Neural crest cell (in vitro differentiated cells): Measurements from ENCODE around the gene CLEC12A. TPM values are rescaled to one million over a fixed set of nuclear protein-coding genes. Genes with fewer than 3 reads are reported as not detected.

ENCODE experiments used
- DNase-seq: peaks from one replicate; pipeline ENCODE4 v3.0.0; 2021; ENCODE audit warnings: low read depth, mixed read lengths, low spot score
- H3K27ac Mint-ChIP-seq: one replicate; pipeline ENCODE4 v1.8.0; 2021; ENCODE audit warnings: mild to moderate bottlenecking, mixed read lengths; ENCODE audit not compliant: unreplicated experiment
- H3K27me3 Mint-ChIP-seq: 2 replicates; pipeline ENCODE4 v1.8.0; 2021; ENCODE audit warnings: low read depth, mild to moderate bottlenecking, mixed read lengths
- H3K36me3 Mint-ChIP-seq: 2 replicates; pipeline ENCODE4 v1.8.0; 2021; ENCODE audit warnings: low read depth, mild to moderate bottlenecking, mixed read lengths
- H3K4me1 Mint-ChIP-seq: 2 replicates; pipeline ENCODE4 v1.8.0; 2021; ENCODE audit warnings: mixed read lengths
- H3K4me3 Mint-ChIP-seq: one replicate; pipeline ENCODE4 v1.8.0; 2021; ENCODE audit warnings: mild to moderate bottlenecking, mixed read lengths
- H3K9me3 Mint-ChIP-seq: 2 replicates; pipeline ENCODE4 v1.8.0; 2021; ENCODE audit warnings: mixed read lengths
- total RNA-seq: library from RNA; stranded (reverse); gene quantifications from 2 replicates; pipeline ENCODE4 v1.2.1, GENCODE V29; 2021
- TF ChIP-seq, protein P1 (sequence below): fragments of 200-600 bp; sonication (generic); conservative IDR thresholded peaks from 2 replicates; pipeline ENCODE4 v1.5.0; 2021; ENCODE audit warnings: antibody characterized with exemption, mild to moderate bottlenecking

CLEC12A gene
- total RNA-seq, 1 donor from 2014 or later = not detected

DNA sequence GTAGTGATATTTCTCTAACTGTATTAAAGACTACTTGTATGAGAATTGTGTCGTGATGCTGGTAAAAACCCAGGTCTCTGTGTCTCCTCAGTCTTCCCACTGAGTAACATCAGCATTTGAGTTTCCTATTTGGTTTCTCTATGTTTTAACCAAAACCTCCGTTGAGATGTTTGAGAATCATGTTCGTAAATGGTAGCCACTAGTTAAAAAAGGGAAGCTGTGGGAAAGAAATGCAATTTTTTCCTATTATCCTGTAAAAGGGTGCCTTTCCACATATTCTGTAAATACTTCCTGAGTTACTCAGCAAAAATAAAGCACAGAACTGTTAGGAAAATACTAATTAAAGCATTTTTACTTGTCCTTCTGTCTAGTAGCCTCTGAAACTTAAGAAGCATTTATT lies 20.7 kb downstream of the CLEC12A start:
- no peak for DNase-seq
- Mint-ChIP-seq H3K4me3 (no peak overlapping the region), H3K27ac (no peak overlapping the region), H3K36me3 (no peaks in the 10 kb centered on the region), H3K27me3 (peaks cover 2% of the 10 kb centered on the region), H3K4me1 (peaks cover 5% of the 10 kb centered on the region), H3K9me3 (no peaks in the 10 kb centered on the region)
- TF ChIP-seq, protein P1, sequence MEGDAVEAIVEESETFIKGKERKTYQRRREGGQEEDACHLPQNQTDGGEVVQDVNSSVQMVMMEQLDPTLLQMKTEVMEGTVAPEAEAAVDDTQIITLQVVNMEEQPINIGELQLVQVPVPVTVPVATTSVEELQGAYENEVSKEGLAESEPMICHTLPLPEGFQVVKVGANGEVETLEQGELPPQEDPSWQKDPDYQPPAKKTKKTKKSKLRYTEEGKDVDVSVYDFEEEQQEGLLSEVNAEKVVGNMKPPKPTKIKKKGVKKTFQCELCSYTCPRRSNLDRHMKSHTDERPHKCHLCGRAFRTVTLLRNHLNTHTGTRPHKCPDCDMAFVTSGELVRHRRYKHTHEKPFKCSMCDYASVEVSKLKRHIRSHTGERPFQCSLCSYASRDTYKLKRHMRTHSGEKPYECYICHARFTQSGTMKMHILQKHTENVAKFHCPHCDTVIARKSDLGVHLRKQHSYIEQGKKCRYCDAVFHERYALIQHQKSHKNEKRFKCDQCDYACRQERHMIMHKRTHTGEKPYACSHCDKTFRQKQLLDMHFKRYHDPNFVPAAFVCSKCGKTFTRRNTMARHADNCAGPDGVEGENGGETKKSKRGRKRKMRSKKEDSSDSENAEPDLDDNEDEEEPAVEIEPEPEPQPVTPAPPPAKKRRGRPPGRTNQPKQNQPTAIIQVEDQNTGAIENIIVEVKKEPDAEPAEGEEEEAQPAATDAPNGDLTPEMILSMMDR = no peak

GRCh38 chr12:9992296-9992695 lies 21.1 kb downstream of the CLEC12A start:
- Mint-ChIP-seq H3K4me3 (no peak overlapping the region), H3K9me3 (no peaks in the 10 kb centered on the region), H3K27ac (no peak overlapping the region), H3K27me3 (peaks cover 2% of the 10 kb centered on the region), H3K36me3 (no peaks in the 10 kb centered on the region), H3K4me1 (peaks cover 5% of the 10 kb centered on the region)
- DNase-seq = no peak
- TF ChIP-seq, protein P1 = no peak

- Mint-ChIP-seq H3K9me3 (no peaks in the 10 kb centered on the region), H3K27ac (no peak within 1 kb of the TSS), H3K36me3 (no peaks in the 10 kb centered on the region), H3K4me3 (no peak within 1 kb of the TSS), H3K27me3 (no peaks in the 10 kb centered on the region), H3K4me1 (peaks cover 5% of the 10 kb centered on the region)
- DNase-seq = no peak
- TF ChIP-seq, protein P1 = no peak
These were observed 27.8 kb downstream of the CLEC12A start, which contains the start of gene CLEC1B for GRCh38 chr12:9999016-9999415. Gene CLEC1B, minus strand, starts transcription at chr12:9999121. Its CDS starts 21 bp downstream, at chr12:9999100.

GRCh38 chr12:10001171-10001776 lies 30.1 kb downstream of the CLEC12A start:
- Mint-ChIP-seq H3K27ac (no peak overlapping the region), H3K36me3 (no peaks in the 10 kb centered on the region), H3K9me3 (no peaks in the 10 kb centered on the region), H3K4me1 (peaks cover 5% of the 10 kb centered on the region), H3K27me3 (no peaks in the 10 kb centered on the region), H3K4me3 (no peak overlapping the region)
- TF ChIP-seq, protein P1 = no peak
- no peak for DNase-seq

DNA sequence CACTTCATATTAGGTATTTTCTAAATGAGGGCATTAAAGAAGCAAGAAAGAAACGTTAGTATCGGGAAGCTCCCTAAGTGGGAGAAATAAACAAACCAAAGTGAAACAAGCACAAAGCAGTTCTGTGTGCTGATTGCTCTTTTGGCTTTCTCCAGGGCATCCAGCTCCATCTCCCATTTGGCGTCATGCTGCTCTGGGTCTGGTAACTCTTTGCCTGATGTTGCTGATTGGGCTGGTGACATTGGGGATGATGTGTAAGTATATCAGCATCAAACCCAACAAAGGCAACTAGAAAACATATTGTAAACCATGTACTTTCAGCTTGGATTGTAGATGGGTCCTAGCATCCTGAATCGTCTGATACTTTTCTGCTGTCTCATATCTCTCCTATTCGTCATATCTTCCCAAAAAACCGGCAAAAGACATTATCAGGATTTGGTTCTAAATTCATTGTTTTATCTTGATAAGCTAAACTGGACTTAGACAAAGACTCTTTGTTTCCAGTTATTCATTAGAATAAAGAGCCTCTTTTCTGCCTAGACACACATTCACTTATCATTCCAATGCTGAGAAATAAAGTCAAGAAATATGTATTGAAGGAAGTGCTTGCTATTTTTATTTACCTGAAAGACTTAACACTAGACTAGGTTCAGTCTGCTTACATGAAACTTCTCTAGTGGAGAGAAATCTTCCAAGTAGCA lies 41.6 kb downstream of the CLEC12A start:
- H3K27me3 Mint-ChIP-seq = no peaks in the 10 kb centered on the region
- H3K27ac Mint-ChIP-seq = no peak overlapping the region
- no peak for DNase-seq
- TF ChIP-seq, protein P1 = no peak
- no peaks in the 10 kb centered on the region for H3K9me3 Mint-ChIP-seq
- no peak overlapping the region for H3K4me3 Mint-ChIP-seq
- peaks cover 15% of the 10 kb centered on the region for H3K4me1 Mint-ChIP-seq
- H3K36me3 Mint-ChIP-seq = no peaks in the 10 kb centered on the region
